ENCODE results near the gene TPP2.

DNA sequence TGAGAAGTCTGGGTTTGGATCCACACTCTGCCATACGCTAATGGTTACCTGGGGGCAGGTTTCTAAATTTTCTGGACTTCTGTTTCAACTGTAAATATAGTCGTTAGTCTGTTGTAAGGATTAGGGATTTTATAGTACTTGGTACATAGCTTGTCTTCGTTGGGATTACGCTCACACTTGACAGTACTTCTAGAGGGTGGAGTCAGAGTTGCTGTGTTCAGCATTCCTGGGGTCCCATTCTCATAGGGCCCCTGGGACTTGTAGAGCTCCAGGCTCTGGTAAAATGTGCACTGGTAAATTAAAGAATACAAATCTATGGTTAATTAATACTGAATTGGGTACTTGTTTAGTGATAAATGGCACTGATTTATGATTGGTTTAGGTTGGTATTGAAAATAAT lies 45.2 kb downstream of the TPP2 start:
- TF ChIP-seq, protein P1, sequence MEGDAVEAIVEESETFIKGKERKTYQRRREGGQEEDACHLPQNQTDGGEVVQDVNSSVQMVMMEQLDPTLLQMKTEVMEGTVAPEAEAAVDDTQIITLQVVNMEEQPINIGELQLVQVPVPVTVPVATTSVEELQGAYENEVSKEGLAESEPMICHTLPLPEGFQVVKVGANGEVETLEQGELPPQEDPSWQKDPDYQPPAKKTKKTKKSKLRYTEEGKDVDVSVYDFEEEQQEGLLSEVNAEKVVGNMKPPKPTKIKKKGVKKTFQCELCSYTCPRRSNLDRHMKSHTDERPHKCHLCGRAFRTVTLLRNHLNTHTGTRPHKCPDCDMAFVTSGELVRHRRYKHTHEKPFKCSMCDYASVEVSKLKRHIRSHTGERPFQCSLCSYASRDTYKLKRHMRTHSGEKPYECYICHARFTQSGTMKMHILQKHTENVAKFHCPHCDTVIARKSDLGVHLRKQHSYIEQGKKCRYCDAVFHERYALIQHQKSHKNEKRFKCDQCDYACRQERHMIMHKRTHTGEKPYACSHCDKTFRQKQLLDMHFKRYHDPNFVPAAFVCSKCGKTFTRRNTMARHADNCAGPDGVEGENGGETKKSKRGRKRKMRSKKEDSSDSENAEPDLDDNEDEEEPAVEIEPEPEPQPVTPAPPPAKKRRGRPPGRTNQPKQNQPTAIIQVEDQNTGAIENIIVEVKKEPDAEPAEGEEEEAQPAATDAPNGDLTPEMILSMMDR (conservative IDR thresholded peaks at IDR 0.05; ENCODE audit: low read depth, low read length), result no peak
- no peak for TF ChIP-seq EZH2 (IDR thresholded peaks at IDR 0.05; ENCODE audit: borderline replicate concordance, low read depth, low read length, poor library complexity, severe bottlenecking)

All from A673 (cell line).